Small intestine (tissue), 7 donors: ENCODE measurements around the gene PCBP2. TPM values are rescaled to one million over a fixed set of nuclear protein-coding genes. Genes with fewer than 3 reads are reported as not detected.

Experiments
- DNase-seq, 2 donors: peaks; one replicate each; pipeline versions ENCODE4 v3.0.0 to v3.0.0-alpha.2; 2013
- FAIRE-seq: peaks from 2 replicates; lab custom pipeline; 2012; peaks lifted over from hg19 to GRCh38; lab: Jason Lieb, UNC
- H3K27ac ChIP-seq, 3 donors: one replicate each; pipeline ENCODE4 v1.5.1; 2013; ENCODE audit warnings: low read length in 2 of 3, mild to moderate bottlenecking in 2 of 3, control low read depth in 1 of 3, inconsistent platforms in 1 of 3, low read depth in 1 of 3, moderate library complexity in 1 of 3
- H3K27me3 ChIP-seq, 3 donors: one replicate each; pipeline ENCODE4 v1.6.1; 2013; ENCODE audit warnings: low read length in 3 of 3, inconsistent platforms in 1 of 3; ENCODE audit not compliant: control insufficient read depth in 3 of 3, insufficient read depth in 3 of 3
- H3K36me3 ChIP-seq, 3 donors: one replicate each; pipeline ENCODE4 v1.6.1; 2013; ENCODE audit warnings: low read length in 3 of 3, inconsistent platforms in 1 of 3, low read depth in 1 of 3, mild to moderate bottlenecking in 1 of 3, moderate library complexity in 1 of 3; ENCODE audit not compliant: control insufficient read depth in 3 of 3, insufficient read depth in 2 of 3
- H3K4me1 ChIP-seq, 3 donors: one replicate each; pipeline ENCODE4 v1.6.1; 2013; ENCODE audit warnings: low read length in 2 of 3, inconsistent platforms in 1 of 3, low read depth in 1 of 3, mild to moderate bottlenecking in 1 of 3, moderate library complexity in 1 of 3; ENCODE audit not compliant: control insufficient read depth in 3 of 3, insufficient read depth in 2 of 3
- H3K4me3 ChIP-seq, 3 donors: one replicate each; pipeline ENCODE4 v1.5.1; 2013; ENCODE audit warnings: low read length in 3 of 3, control low read depth in 1 of 3, inconsistent platforms in 1 of 3, low read depth in 1 of 3, mild to moderate bottlenecking in 1 of 3, moderate library complexity in 1 of 3
- H3K9me3 ChIP-seq, 2 donors: one replicate each; pipeline ENCODE4 v1.6.1; 2013; ENCODE audit warnings: low read depth in 1 of 2, low read length in 1 of 2; ENCODE audit not compliant: control insufficient read depth in 2 of 2, insufficient read depth in 1 of 2
- WGBS, 3 donors: extraction: QIAGEN DNeasy Blood & Tissue Kit; methylation state at CpG; one replicate each; pipeline ENCODE4 v1.1.7; 2013; 5-methylcytosine and 5-hydroxymethylcytosine counted together
- polyA plus RNA-seq, 4 donors: library from polyadenylated mRNA; stranded (reverse) in 3 of 4; unstranded in 1 of 4; fragments of 200-250 nt in 3 of 4; fragments of 120-200 nt in 1 of 4; gene quantifications; one replicate each; pipeline versions ENCODE4 v1.2.1 to v1.2.3, GENCODE V29; 2013
- donor health status: healthy with polysubstance abuse.
- donor health status: control.
- donor health status: control.
- donor health status: Bipolar disorder and iron deficiency.
- donor health status: healthy.

Gene PCBP2
- polyA plus RNA-seq, 4 donors: 446 to 821 (median 494) TPM

DNA sequence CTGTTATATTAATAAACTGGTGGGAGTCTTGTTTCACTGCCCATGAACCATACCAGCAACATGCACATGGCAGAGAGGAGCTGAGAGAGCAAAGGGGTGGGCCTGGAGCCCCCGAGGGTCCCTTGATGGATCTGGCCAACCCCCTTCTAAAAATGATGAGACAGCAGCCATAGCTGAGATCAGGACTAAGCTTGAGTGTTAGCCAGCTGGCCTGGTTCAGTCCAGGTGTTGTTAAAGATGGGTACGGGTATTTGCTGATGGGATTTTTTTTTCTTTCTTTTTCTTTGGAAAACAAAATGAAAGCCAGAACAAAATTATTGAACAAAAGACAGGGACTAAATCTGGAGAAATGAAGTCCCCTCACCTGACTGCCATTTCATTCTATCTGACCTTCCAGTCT lies 16.0 kb downstream of the PCBP2 start:
- Histone ChIP-seq H3K4me1 (no peaks in the 10 kb centered on the region), H3K9me3 (no peaks in the 10 kb centered on the region), H3K27ac (no peak overlapping the region), H3K4me3 (no peak overlapping the region), H3K27me3 (no peaks in the 10 kb centered on the region), H3K36me3 (peaks cover 57 to 70% (median 60%) of the 10 kb centered on the region in 3 donors)
- 84 to 88% (median 85%) methylated on average over 2 of the region's 2 CpGs for WGBS, 3 donors
- no peak for FAIRE-seq
- no peak for DNase-seq

DNA sequence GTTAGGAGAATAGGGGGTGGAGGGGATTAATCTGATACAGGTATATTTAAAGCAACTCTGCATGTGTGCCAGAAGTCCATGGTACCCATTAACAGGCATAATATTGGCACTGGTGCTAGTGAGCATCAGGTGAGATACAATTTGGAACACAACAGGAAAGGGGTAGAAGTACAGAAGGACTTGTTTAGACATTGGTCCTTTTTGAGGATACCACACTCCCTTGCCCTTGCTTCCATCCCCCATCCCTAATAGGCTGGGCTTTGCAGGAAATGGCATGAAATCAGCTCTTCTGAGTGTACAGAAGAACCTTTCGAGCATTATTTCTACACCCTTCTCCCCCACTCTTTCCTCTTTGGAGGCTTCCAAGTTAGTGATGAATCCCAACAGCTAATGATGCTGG lies 16.4 kb downstream of the PCBP2 start:
- H3K36me3 ChIP-seq: peaks cover 58 to 66% (median 61%) of the 10 kb centered on the region in 3 donors
- H3K4me3 ChIP-seq: no peak overlapping the region
- no peaks in the 10 kb centered on the region for H3K9me3 ChIP-seq
- no peaks in the 10 kb centered on the region for H3K27me3 ChIP-seq
- DNase-seq: no peak
- 88 to 90% (median 88%) methylated on average over 1 of the region's 1 CpG for WGBS, 3 donors
- no peak overlapping the region for H3K27ac ChIP-seq
- H3K4me1 ChIP-seq: no peaks in the 10 kb centered on the region
- no peak for FAIRE-seq

- H3K27me3 ChIP-seq: no peaks in the 10 kb centered on the region
- H3K27ac ChIP-seq: no peak overlapping the region
- H3K4me1 ChIP-seq: peaks cover 0 to 4% (median 0%) of the 10 kb centered on the region in 3 donors
- H3K9me3 ChIP-seq: no peaks in the 10 kb centered on the region
- peaks cover 40 to 52% (median 50%) of the 10 kb centered on the region in 3 donors for H3K36me3 ChIP-seq
- no peak overlapping the region for H3K4me3 ChIP-seq
- no peak for DNase-seq
- no peak for FAIRE-seq
- WGBS, 3 donors: 83 to 96% (median 94%) methylated on average over 1 of the region's 1 CpG
Observed at GRCh38 chr12:53472056-53472582, 20.2 kb downstream of the PCBP2 start.

- FAIRE-seq: no peak
- H3K27ac ChIP-seq: no peak overlapping the region
Observed at GRCh38 chr12:53474077-53474476, 22.2 kb downstream of the PCBP2 start.

GRCh38 chr12:53474819-53475218 lies 22.9 kb downstream of the PCBP2 start:
- H3K36me3 ChIP-seq: peaks cover 26 to 45% (median 41%) of the 10 kb centered on the region in 3 donors
- no peak overlapping the region for H3K4me3 ChIP-seq
- DNase-seq: no peak
- H3K9me3 ChIP-seq: no peaks in the 10 kb centered on the region
- H3K27me3 ChIP-seq: no peaks in the 10 kb centered on the region
- no peak for FAIRE-seq
- WGBS, 3 donors: 70 to 86% (median 82%) methylated on average over 13 of the region's 13 CpGs
- no peak overlapping the region for H3K27ac ChIP-seq
- peaks cover 0 to 4% (median 0%) of the 10 kb centered on the region in 3 donors for H3K4me1 ChIP-seq

More at GRCh38 chr12:53474077-53474476, 22.2 kb downstream of the PCBP2 start:
- no peak for DNase-seq
- WGBS, 3 donors: 64 to 70% (median 68%) methylated on average over 2 of the region's 2 CpGs
- Histone ChIP-seq H3K4me1 (peaks cover 0 to 4% (median 0%) of the 10 kb centered on the region in 3 donors), H3K9me3 (no peaks in the 10 kb centered on the region), H3K36me3 (peaks cover 32 to 50% (median 44%) of the 10 kb centered on the region in 3 donors), H3K4me3 (no peak overlapping the region), H3K27me3 (no peaks in the 10 kb centered on the region)

- no peaks in the 10 kb centered on the region for H3K9me3 ChIP-seq
- H3K36me3 ChIP-seq: peaks cover 30 to 46% (median 30%) of the 10 kb centered on the region in 3 donors
- no peak for FAIRE-seq
- WGBS, 3 donors: 64 to 75% (median 74%) methylated on average over 2 of the region's 2 CpGs
- no peaks in the 10 kb centered on the region for H3K27me3 ChIP-seq
- H3K4me3 ChIP-seq: no peak overlapping the region
- H3K27ac ChIP-seq: no peak overlapping the region
- peaks cover 0 to 4% (median 0%) of the 10 kb centered on the region in 3 donors for H3K4me1 ChIP-seq
- no peak for DNase-seq
Observed at GRCh38 chr12:53476769-53477209, 24.9 kb downstream of the PCBP2 start.

GRCh38 chr12:53478865-53479264 lies 27.0 kb downstream of the PCBP2 start:
- Histone ChIP-seq H3K9me3 (no peaks in the 10 kb centered on the region), H3K27ac (no peak overlapping the region), H3K4me1 (peaks cover 0 to 14% (median 4%) of the 10 kb centered on the region in 3 donors), H3K4me3 (no peak overlapping the region), H3K36me3 (peaks cover 20 to 61% (median 25%) of the 10 kb centered on the region in 3 donors), H3K27me3 (no peaks in the 10 kb centered on the region)
- DNase-seq: no peak
- WGBS, 3 donors: 38 to 54% (median 53%) methylated on average over 1 of the region's 1 CpG
- FAIRE-seq: no peak

GRCh38 chr12:53479331-53479730 lies 27.4 kb downstream of the PCBP2 start:
- FAIRE-seq (no peak), DNase-seq (no peak)
- Histone ChIP-seq H3K36me3 (peaks cover 19 to 62% (median 22%) of the 10 kb centered on the region in 3 donors), H3K4me1 (peaks cover 0 to 15% (median 4%) of the 10 kb centered on the region in 3 donors), H3K27me3 (no peaks in the 10 kb centered on the region), H3K9me3 (no peaks in the 10 kb centered on the region), H3K27ac (no peak overlapping the region), H3K4me3 (no peak overlapping the region)
- WGBS, 3 donors: 78 to 90% (median 78%) methylated on average over 5 of the region's 5 CpGs
